Measurements from ENCODE around the gene CD55.
"Not testable (repeated sequence)": the region's sequence is repeated elsewhere in the genome, so short reads cannot be mapped to it uniquely, and the experiment has no call there.

The CD55 gene

GRCh38 chr1:207305489-207305873, 16.0 kb upstream of the CD55 start:
- no peak for DNase-seq (ENCODE audit: low read depth in 2 of 2)

DNA sequence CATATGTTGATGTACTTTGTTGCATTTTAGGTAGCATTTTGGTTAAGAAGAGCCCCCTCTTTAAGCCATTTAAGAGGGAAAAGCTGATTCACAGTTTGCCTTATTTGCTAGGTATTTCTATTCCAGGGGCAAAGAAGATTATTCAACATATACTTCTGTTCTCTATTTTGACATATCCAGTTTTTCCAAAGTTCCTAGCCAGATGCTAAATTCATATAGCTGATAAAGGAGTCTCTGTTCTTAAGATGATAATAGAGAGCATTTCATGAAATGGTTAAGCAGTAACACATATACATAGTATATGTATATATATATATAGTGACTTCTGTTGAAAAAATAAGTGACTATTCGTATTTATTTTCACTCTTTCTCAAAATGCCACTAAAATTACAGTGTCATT, 15.5 kb upstream of the CD55 start:
- no peak for DNase-seq (ENCODE audit: low read depth in 2 of 2)

- no peak for DNase-seq (ENCODE audit: low read depth in 2 of 2)
These were observed 14.9 kb upstream of the CD55 start for GRCh38 chr1:207306603-207307002.

- DNase-seq (ENCODE audit: low read depth in 2 of 2) = no peak
These were observed 12.9 kb upstream of the CD55 start for GRCh38 chr1:207308451-207309190.

GRCh38 chr1:207309745-207310273, 11.7 kb upstream of the CD55 start:
- DNase-seq (ENCODE audit: low read depth in 2 of 2) = no peak

- no peak for DNase-seq (ENCODE audit: low read depth in 2 of 2)
These were observed 9.4 kb upstream of the CD55 start for GRCh38 chr1:207311888-207312603.

GRCh38 chr1:207312604-207312920, 8.9 kb upstream of the CD55 start:
- DNase-seq (ENCODE audit: low read depth in 2 of 2) = no peak

GRCh38 chr1:207313131-207313530, 8.3 kb upstream of the CD55 start:
- DNase-seq (ENCODE audit: low read depth in 2 of 2) = no peak

- no peak for DNase-seq (ENCODE audit: low read depth in 2 of 2)
These were observed 6.7 kb upstream of the CD55 start for GRCh38 chr1:207314816-207315215.

- no peak for DNase-seq (ENCODE audit: low read depth in 2 of 2)
These were observed 6.0 kb upstream of the CD55 start for GRCh38 chr1:207315435-207315834.

GRCh38 chr1:207316141-207316540, 5.3 kb upstream of the CD55 start:
- no peak for DNase-seq (ENCODE audit: low read depth in 2 of 2)

DNA sequence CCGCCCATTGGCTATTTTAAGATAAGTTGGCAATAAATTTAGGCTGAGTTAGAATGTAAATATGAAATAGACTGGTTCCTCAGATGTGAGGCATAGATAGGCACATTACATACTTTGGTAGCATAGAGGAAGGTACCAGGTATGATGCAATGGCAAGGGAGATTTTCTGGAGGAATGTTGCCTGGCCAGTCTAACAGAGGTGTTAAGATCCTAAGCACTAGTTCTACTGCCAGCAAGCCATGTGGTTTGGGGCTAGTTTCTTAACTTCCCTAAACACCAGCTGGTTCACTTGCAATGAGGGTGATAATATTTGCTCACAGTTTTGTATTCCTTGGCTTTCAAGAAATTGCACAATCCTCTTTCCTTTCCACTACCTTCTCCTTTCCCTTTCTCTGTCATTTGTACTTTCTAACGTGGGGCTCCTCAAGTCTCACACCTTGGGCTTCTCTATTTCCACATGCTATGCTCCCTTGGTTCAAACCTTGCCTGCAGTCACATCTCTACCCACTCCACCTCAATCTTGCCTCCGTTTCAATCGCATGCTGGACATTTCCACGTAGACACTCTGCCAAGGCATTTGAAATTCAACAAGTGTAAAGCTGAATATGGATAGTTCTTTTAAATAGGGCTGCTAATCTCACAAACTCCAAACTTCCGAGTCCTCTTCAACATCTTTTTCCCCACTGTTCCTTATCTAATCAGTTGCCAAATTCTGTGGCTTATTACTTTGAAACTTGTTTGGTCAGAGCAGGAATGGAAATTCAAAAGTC, 4.7 kb upstream of the CD55 start:
- no peak for DNase-seq (ENCODE audit: low read depth in 2 of 2)

DNA sequence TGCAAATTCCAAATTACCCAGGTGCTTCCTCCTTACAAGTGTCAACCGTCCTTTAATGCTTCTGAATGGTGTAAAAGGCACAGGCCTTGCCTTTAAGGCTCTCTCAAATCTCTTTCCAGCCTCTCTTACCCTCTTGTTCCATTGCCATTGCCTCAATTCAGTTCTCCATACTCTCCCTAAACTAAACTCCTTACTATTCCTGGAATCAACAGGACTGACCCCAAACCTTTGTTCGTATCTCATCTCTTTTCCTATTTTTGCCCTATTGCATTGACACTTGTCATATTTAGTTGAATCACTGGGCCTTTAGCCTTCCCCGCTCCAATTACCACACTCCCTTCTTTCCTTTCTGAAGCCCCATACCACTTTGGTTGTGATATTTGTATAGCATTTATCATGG, 3.9 kb upstream of the CD55 start:
- no peak for DNase-seq (ENCODE audit: low read depth in 2 of 2)

- no peak for DNase-seq (ENCODE audit: low read depth in 2 of 2)
These were observed 3.3 kb upstream of the CD55 start for GRCh38 chr1:207318072-207318619.

- DNase-seq (ENCODE audit: low read depth in 2 of 2) = no peak
These were observed 2.3 kb upstream of the CD55 start for GRCh38 chr1:207319199-207319598.

- DNase-seq (ENCODE audit: low read depth in 2 of 2) = not testable (repeated sequence)
These were observed 1.4 kb upstream of the CD55 start for GRCh38 chr1:207320105-207320504.

- DNase-seq (ENCODE audit: low read depth in 2 of 2) = no peak
These were observed 540 bp downstream of the CD55 start for GRCh38 chr1:207321790-207322645.

DNA sequence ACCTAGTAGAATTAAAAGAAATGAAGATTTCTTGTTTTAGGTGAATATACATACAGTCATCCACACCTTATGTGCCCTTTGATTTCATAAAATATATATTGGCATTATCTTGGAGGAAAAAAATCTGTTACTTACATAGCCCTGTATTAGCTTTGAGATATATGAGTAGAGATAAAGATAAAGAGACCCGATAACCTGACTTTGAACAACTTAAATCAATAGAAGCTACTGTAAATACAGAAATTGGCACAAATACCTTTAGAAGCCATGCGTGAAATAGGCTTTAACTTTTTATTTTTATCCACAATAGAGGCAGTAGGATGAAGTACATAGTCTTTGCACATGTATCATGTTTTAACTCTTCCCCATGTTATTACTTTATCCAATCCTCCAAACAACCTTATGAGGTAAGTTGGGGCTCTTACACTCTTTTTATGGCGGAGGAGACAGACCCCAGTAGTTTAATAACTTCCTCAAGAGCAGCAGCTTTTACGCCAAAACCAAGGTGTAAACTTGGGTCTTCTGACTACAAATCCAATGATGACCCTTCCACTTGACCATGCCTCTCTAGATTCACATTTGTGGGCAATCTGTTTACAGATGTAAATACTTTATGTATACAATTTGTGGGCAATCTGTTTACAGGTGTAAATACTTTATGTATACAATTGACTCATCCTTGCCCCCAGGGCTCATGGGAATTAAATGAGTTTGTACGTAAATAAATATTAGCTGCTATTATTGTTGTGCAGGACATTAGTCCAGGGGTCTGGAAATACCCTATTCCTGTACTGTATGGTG, 2.1 kb downstream of the CD55 start:
- no peak for DNase-seq (ENCODE audit: low read depth in 2 of 2)

DNA sequence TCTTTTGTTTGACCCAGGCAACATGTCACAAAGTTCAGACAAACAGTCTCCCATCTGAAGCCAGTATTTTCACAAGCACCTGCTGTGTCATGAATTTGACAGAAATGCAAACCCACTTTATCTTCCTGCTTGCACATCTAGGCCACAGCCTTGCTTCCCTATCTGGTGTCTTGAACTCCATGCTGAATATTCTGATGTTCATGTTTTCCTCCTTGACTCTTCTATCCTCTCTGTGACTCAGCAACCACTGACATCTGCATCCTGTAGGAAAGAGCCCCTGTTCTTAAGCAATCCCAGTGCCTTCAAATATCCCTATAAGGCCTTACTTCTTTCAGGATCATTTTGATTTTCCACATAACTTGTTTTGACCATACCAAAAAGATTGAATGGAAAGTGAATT, 6.5 kb downstream of the CD55 start:
- no peak for DNase-seq (ENCODE audit: low read depth in 2 of 2)

DNA sequence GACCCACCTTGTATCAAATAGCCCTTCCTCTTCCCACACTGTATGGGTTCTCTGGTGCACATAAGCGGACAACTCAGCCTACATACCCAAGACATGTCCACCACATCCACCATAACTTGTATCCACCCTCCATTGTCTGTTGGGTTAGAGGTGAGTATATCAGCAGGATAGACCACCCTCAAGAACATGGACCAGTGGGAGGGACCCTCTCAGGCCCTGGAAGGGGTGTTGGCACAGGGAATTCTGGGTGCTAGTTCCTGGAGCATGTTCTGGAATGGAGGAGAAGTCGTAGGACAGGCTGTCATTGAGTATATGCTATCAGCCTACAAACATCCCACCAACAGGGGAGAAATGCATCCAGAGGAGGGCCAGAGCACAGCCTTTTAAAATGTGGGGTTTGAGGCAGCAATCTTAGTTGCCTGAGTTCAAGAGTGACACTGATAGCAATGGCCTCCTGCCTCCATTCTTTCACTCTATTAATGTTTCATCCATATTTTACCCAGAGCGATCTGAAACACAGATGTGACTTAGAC, 7.5 kb downstream of the CD55 start:
- DNase-seq (ENCODE audit: low read depth in 2 of 2) = no peak
